Common myeloid progenitor, CD34-positive (primary cell): ENCODE data around the gene TCF25.
"Not testable (repeated sequence)": the region's sequence is repeated elsewhere in the genome, so short reads cannot be mapped to it uniquely, and the experiment has no call there.

Experiments used
- CTCF ChIA-PET: fragments of 350-600 bp; sonication (Branson Sonifier 250); formaldehyde crosslinking; loops from one replicate; lab custom pipeline; 2021; ENCODE audit warnings: antibody characterized with exemption; lab: Charles Lee
- POLR2A ChIA-PET: fragments of 350-600 bp; sonication (Branson Sonifier 250); formaldehyde crosslinking; loops from one replicate; lab custom pipeline; 2021; ENCODE audit warnings: antibody characterized with exemption; lab: Charles Lee
- DNase-seq, 3 donors: peaks; one replicate each; pipeline versions ENCODE4 v3.0.0 to v3.0.0-alpha.2; 2013
- H3K27ac ChIP-seq, 2 experiments: 1 replicate in 1 of 2; 2 replicates in 1 of 2; pipeline ENCODE4 v1.7.0; 2013; ENCODE audit warnings: inconsistent platforms in 2 of 2, low read length in 2 of 2, mild to moderate bottlenecking in 2 of 2, low read depth in 1 of 2, moderate library complexity in 1 of 2; ENCODE audit not compliant: severe bottlenecking in 2 of 2, insufficient read depth in 1 of 2, poor library complexity in 1 of 2
- H3K27me3 ChIP-seq, 5 experiments: replicated peaks in 2 of 5; 1 replicate in 3 of 5; 2 replicates in 2 of 5; pipeline versions ENCODE4 v1.6.1 to v1.7.0; 2013; ENCODE audit warnings: low read length in 4 of 5, mild to moderate bottlenecking in 2 of 5, moderate library complexity in 2 of 5, inconsistent platforms in 1 of 5; ENCODE audit not compliant: insufficient read depth in 5 of 5, control insufficient read depth in 4 of 5
- H3K36me3 ChIP-seq, 4 experiments: 1 replicate in 2 of 4; 2 replicates in 2 of 4; pipeline versions ENCODE4 v1.6.1 to v1.7.0; 2013; ENCODE audit warnings: low read length in 3 of 4, control low read depth in 1 of 4, mild to moderate bottlenecking in 1 of 4; ENCODE audit not compliant: control insufficient read depth in 4 of 4, insufficient read depth in 4 of 4
- H3K4me1 ChIP-seq, 4 experiments: 1 replicate in 3 of 4; 2 replicates in 1 of 4; pipeline versions ENCODE4 v1.6.1 to v1.7.1; 2013; ENCODE audit warnings: low read length in 3 of 4, mild to moderate bottlenecking in 3 of 4, control low read depth in 1 of 4, inconsistent platforms in 1 of 4, moderate library complexity in 1 of 4; ENCODE audit not compliant: control insufficient read depth in 4 of 4, insufficient read depth in 4 of 4; ENCODE audit errors: control extremely low read depth in 1 of 4
- H3K4me3 ChIP-seq, 7 experiments: 1 replicate in 4 of 7; 2 replicates in 3 of 7; pipeline versions ENCODE4 v1.5.1 to v1.7.0; 2013; ENCODE audit warnings: mild to moderate bottlenecking in 7 of 7, low read length in 6 of 7, moderate library complexity in 6 of 7, inconsistent platforms in 2 of 7, low read depth in 2 of 7, control low read depth in 1 of 7; ENCODE audit not compliant: insufficient read depth in 4 of 7, control insufficient read depth in 1 of 7; ENCODE audit errors: extremely low read depth in 1 of 7
- H3K9me3 ChIP-seq, 5 experiments: 1 replicate in 4 of 5; 2 replicates in 1 of 5; pipeline versions ENCODE4 v1.6.1 to v1.7.1; 2013; ENCODE audit warnings: low read length in 4 of 5, mild to moderate bottlenecking in 2 of 5, inconsistent platforms in 1 of 5, low read depth in 1 of 5, moderate library complexity in 1 of 5; ENCODE audit not compliant: control insufficient read depth in 4 of 5, insufficient read depth in 2 of 5; ENCODE audit errors: control extremely low read depth in 1 of 5
- WGBS: methylation state at CpG from one replicate; pipeline ENCODE4 v1.1.5; 2013; ENCODE audit not compliant: insufficient coverage; 5-methylcytosine and 5-hydroxymethylcytosine counted together

TCF25 gene

DNA sequence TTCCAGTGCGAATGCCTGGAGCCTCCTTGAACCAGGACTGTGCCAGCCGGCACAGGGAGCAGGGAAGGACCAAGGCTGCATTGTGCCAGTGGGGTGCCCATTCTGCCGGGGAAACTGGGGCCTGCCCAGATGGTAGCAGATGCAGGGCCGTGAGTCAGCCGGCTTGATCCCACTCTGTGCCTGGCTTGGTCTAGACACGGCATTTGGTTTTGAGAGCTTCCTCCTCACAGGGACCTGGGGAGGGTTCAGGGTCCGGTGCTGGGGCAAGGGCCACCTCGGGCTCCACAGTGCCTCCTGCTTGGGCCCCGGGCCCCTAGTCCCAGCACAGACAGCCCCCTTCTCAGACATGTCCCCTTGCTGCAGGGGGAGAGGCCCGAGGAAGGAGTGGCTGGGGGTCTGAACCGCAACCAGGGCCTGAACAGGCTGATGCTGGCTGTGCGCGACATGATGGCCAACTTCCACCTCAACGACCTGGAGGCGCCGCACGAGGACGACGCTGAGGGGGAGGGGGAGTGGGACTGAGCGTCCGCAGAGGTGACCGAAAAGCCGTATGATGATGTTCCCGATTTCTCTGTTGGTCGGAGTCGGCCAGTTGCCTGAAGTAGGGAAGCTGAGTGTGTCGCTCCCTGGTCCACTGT is 37.4 kb downstream of the TCF25 start:
- ChIA-PET CTCF (interaction anchor here (0.9 to 3.4 kb wide), 9 partner anchors 8 to 206 kb away, joined by 3 to 13 read pairs (median 5); partner anchors contain the start of gene MC1R), POLR2A (interaction anchor here (1.8 kb wide), 1 partner anchor 8 kb away, joined by 5 read pairs; the partner anchor contains the start of gene MC1R)
- no peaks in the 10 kb centered on the region for H3K27me3 ChIP-seq
- H3K36me3 ChIP-seq = peaks cover 3 to 59% (median 46%) of the 10 kb centered on the region in 4 experiments
- WGBS = 97% methylated on average over 26 of the region's 27 CpGs
- DNase-seq = no peak
- no peak overlapping the region for H3K27ac ChIP-seq
- peaks cover 0 to 5% (median under 1%) of the 10 kb centered on the region in 4 experiments for H3K4me1 ChIP-seq
- H3K9me3 ChIP-seq = peaks cover 0 to 4% (median 3%) of the 10 kb centered on the region in 5 experiments
- no peak overlapping the region for H3K4me3 ChIP-seq

DNA sequence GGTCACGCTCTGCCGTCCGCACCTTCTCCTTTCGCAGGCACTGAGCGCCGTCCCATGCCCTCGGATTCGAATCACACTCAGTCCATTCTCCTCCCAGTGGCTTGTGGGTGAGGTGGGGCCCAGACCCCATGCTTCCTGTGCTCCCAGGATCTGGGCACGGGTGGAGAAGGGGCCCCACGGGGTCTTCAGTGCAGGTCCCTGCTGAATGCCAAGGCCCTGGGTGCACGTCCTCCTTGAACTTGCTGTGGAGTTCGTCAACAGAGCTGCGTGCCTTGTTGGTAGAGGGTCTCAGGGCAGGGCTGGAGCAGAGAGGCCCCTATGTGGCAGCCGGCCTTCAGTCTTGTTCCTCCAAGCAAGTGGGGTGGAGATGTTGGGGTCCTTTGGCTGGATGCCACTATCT is 38.0 kb downstream of the TCF25 start:
- Histone ChIP-seq H3K9me3 (peaks cover 0 to 4% (median 3%) of the 10 kb centered on the region in 5 experiments), H3K27me3 (no peaks in the 10 kb centered on the region), H3K36me3 (peaks cover 3 to 53% (median 43%) of the 10 kb centered on the region in 4 experiments), H3K4me1 (peaks cover 0 to 5% (median under 1%) of the 10 kb centered on the region in 4 experiments), H3K4me3 (no peak overlapping the region), H3K27ac (no peak overlapping the region)
- POLR2A ChIA-PET = no interaction called here
- CTCF ChIA-PET = interaction anchor here (1.1 to 3.4 kb wide), 5 partner anchors 10 to 206 kb away, joined by 3 to 13 read pairs (median 4); no protein-coding TSS in a partner anchor
- 92% methylated on average over 5 of the region's 14 CpGs for WGBS
- DNase-seq = no peak

GRCh38 chr16:89912143-89912542 is 38.8 kb downstream of the TCF25 start:
- no peak for DNase-seq
- POLR2A ChIA-PET = no interaction called here
- no peaks in the 10 kb centered on the region for H3K27me3 ChIP-seq
- CTCF ChIA-PET = interaction anchor here (1.1 to 1.7 kb wide), 2 partner anchors 9 to 51 kb away, joined by 4 read pairs; no protein-coding TSS in a partner anchor
- 95% methylated on average over 13 of the region's 13 CpGs for WGBS
- no peak overlapping the region for H3K27ac ChIP-seq
- H3K9me3 ChIP-seq = no peaks in the 10 kb centered on the region
- H3K4me1 ChIP-seq = peaks cover 0 to 5% (median 2%) of the 10 kb centered on the region in 4 experiments
- peaks cover 3 to 45% (median 36%) of the 10 kb centered on the region in 4 experiments for H3K36me3 ChIP-seq
- H3K4me3 ChIP-seq = no peak overlapping the region

- WGBS = 87% methylated on average over 14 of the region's 14 CpGs
- Histone ChIP-seq H3K27ac (no peak overlapping the region), H3K27me3 (no peaks in the 10 kb centered on the region), H3K4me3 (no peak overlapping the region), H3K36me3 (peaks cover 3 to 45% (median 35%) of the 10 kb centered on the region in 4 experiments), H3K9me3 (no peaks in the 10 kb centered on the region), H3K4me1 (peaks cover 0 to 9% (median 7%) of the 10 kb centered on the region in 4 experiments)
- ChIA-PET POLR2A (no interaction called here), CTCF (interaction anchor here (1.1 to 1.7 kb wide), 2 partner anchors 9 to 52 kb away, joined by 4 read pairs; no protein-coding TSS in a partner anchor)
- no peak for DNase-seq
Measured at GRCh38 chr16:89912627-89913026, 39.2 kb downstream of the TCF25 start.

- H3K27me3 ChIP-seq = peaks cover 0 to under 1% (median 0%) of the 10 kb centered on the region in 5 experiments
- no peak overlapping the region for H3K4me3 ChIP-seq
- H3K27ac ChIP-seq = no peak overlapping the region
- DNase-seq = peak in 1 of 3 donors; percentile 31
- WGBS = 97% methylated on average over 24 of the region's 30 CpGs
- H3K9me3 ChIP-seq = no peaks in the 10 kb centered on the region
- peaks cover 0 to 20% (median 18%) of the 10 kb centered on the region in 4 experiments for H3K4me1 ChIP-seq
- H3K36me3 ChIP-seq = peaks cover 2 to 41% (median 30%) of the 10 kb centered on the region in 4 experiments
- ChIA-PET CTCF (no interaction called here), POLR2A (no interaction called here)
Measured at GRCh38 chr16:89913408-89914387, 40.3 kb downstream of the TCF25 start.

- CTCF ChIA-PET = not testable (repeated sequence)
Measured at GRCh38 chr16:89914642-89915285, 41.4 kb downstream of the TCF25 start.

More at GRCh38 chr16:89914642-89915285, 41.4 kb downstream of the TCF25 start:
- peaks cover 0 to 11% (median under 1%) of the 10 kb centered on the region in 5 experiments for H3K27me3 ChIP-seq
- H3K9me3 ChIP-seq, POLR2A ChIA-PET, H3K4me3 ChIP-seq, H3K27ac ChIP-seq, DNase-seq: not testable (repeated sequence)
- 89% methylated on average over 9 of the region's 11 CpGs for WGBS
- H3K4me1 ChIP-seq = peaks cover 0 to 29% (median 27%) of the 10 kb centered on the region in 4 experiments
- H3K36me3 ChIP-seq = peaks cover 0 to 36% (median 28%) of the 10 kb centered on the region in 4 experiments
